Measurements from ENCODE around the gene KCTD21. TPM values are rescaled to one million over a fixed set of nuclear protein-coding genes. Genes with fewer than 3 reads are reported as not detected.
A peak's percentile ranks its signal among the peaks of the same experiment; 100 is the strongest.

The KCTD21 gene
- polyA plus RNA-seq, 1 experiment: 16.3 TPM

DNA sequence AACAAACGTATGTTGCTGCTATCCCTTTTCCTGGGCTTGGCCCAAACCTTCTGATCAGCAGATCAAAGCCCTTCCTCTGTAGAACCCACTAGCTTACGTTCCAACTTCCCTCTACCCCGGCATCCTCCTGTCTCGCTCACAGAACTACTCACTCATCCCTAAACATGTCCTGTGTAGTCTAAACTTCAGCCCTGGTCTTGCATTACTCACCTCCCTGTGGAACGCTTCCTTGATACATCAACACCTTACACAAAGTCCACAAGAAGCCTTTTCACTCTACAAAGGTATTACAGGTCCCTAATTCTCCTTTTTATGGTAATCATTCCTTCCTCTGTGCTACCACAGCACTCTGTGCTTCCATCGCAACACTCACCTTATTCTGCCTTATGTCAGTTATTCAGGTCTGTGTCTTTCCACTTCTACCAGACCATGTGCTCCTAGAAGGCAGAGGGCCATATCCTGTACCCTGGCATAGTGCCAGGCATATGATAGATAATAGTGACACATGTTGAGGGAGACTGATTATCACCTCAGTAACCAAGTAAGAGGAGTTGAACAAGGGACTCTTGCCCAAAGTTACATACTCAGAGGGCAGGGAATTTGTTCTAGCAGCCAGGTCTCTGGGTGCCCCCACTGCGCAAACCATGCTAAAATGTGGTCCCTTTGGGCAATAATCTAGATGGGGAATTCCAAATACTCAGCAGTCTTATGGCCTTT lies 41.9 kb upstream of the KCTD21 start:
- CTCF ChIA-PET: no interaction called here
- DNase-seq (ENCODE audit: low read depth): no peak

GRCh38 chr11:78229106-78229505 lies 40.7 kb upstream of the KCTD21 start:
- ChIA-PET POLR2A (no interaction called here), CTCF (interaction anchor here (1.1 to 5.1 kb wide), 7 partner anchors 11 to 336 kb away, joined by 3 to 47 read pairs (median 8); partner anchors contain the start of gene GAB2)

More for the DNA sequence above, 41.9 kb upstream of the KCTD21 start:
- Histone ChIP-seq H3K4me3 (ENCODE audit: low read depth, low read length) (no peak overlapping the region), H3K27me3 (ENCODE audit: control insufficient read depth, insufficient read depth, low read length) (no peaks in the 10 kb centered on the region), H3K36me3 (ENCODE audit: control insufficient read depth, insufficient read depth, low read length) (peaks cover 2% of the 10 kb centered on the region; the same call in 1 of the 2 replicates)
- TF ChIP-seq, protein P1, sequence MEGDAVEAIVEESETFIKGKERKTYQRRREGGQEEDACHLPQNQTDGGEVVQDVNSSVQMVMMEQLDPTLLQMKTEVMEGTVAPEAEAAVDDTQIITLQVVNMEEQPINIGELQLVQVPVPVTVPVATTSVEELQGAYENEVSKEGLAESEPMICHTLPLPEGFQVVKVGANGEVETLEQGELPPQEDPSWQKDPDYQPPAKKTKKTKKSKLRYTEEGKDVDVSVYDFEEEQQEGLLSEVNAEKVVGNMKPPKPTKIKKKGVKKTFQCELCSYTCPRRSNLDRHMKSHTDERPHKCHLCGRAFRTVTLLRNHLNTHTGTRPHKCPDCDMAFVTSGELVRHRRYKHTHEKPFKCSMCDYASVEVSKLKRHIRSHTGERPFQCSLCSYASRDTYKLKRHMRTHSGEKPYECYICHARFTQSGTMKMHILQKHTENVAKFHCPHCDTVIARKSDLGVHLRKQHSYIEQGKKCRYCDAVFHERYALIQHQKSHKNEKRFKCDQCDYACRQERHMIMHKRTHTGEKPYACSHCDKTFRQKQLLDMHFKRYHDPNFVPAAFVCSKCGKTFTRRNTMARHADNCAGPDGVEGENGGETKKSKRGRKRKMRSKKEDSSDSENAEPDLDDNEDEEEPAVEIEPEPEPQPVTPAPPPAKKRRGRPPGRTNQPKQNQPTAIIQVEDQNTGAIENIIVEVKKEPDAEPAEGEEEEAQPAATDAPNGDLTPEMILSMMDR (IDR thresholded peaks at IDR 0.05; ENCODE audit: insufficient read depth, low read depth, low read length): no peak
- POLR2A ChIA-PET: no interaction called here

GRCh38 chr11:78228467-78228866 lies 40.0 kb upstream of the KCTD21 start:
- no peak for DNase-seq (ENCODE audit: low read depth)
- Histone ChIP-seq H3K4me3 (ENCODE audit: low read depth, low read length) (no peak overlapping the region), H3K27me3 (ENCODE audit: control insufficient read depth, insufficient read depth, low read length) (no peaks in the 10 kb centered on the region), H3K36me3 (ENCODE audit: control insufficient read depth, insufficient read depth, low read length) (peaks cover 9% of the 10 kb centered on the region; the same call in 1 of the 2 replicates)
- CTCF ChIA-PET: interaction anchor here (0.8 to 5.1 kb wide), 16 partner anchors 10 to 418 kb away, joined by 3 to 47 read pairs (median 4); partner anchors contain the start of gene GAB2
- POLR2A ChIA-PET: no interaction called here
- TF ChIP-seq, protein P1 (IDR thresholded peaks at IDR 0.05; ENCODE audit: insufficient read depth, low read depth, low read length): peak; percentile 53

More at GRCh38 chr11:78229106-78229505, 40.7 kb upstream of the KCTD21 start:
- TF ChIP-seq, protein P1 (IDR thresholded peaks at IDR 0.05; ENCODE audit: insufficient read depth, low read depth, low read length): no peak
- peaks cover 9% of the 10 kb centered on the region; the same call in 1 of the 2 replicates for H3K36me3 ChIP-seq (ENCODE audit: control insufficient read depth, insufficient read depth, low read length)
- no peak overlapping the region for H3K4me3 ChIP-seq (ENCODE audit: low read depth, low read length)
- DNase-seq (ENCODE audit: low read depth): no peak
- no peaks in the 10 kb centered on the region for H3K27me3 ChIP-seq (ENCODE audit: control insufficient read depth, insufficient read depth, low read length)

DNA sequence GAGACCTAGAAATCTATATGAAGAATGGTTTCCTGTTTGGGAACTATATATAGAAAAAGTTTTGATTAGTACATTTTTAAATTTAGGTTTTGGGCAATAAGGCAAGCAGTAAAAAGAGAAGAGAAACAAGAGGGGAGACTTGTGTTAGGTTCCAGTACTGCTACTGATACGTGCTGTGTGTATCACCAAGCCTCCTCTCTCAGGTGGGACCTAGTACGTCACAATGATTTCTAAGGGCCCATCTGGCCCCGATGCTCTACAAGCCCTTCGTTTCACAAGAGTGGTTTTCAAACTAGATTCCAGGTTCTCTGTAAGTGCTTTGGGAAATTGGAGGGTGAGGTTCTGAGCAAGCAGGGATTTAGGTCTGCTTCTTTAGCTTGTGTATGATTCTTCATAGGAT lies 39.5 kb upstream of the KCTD21 start:
- Histone ChIP-seq H3K27me3 (ENCODE audit: control insufficient read depth, insufficient read depth, low read length) (no peaks in the 10 kb centered on the region), H3K36me3 (ENCODE audit: control insufficient read depth, insufficient read depth, low read length) (peaks cover 10% of the 10 kb centered on the region; the same call in 1 of the 2 replicates), H3K4me3 (ENCODE audit: low read depth, low read length) (no peak overlapping the region)
- no peak for DNase-seq (ENCODE audit: low read depth)
- ChIA-PET POLR2A (interaction anchor here (0.7 kb wide), 1 partner anchor 184 kb away, joined by 16 read pairs; no protein-coding TSS in a partner anchor), CTCF (interaction anchor here (0.8 to 5.1 kb wide), 16 partner anchors 10 to 418 kb away, joined by 3 to 47 read pairs (median 4); partner anchors contain the start of gene GAB2)
- TF ChIP-seq, protein P1 (IDR thresholded peaks at IDR 0.05; ENCODE audit: insufficient read depth, low read depth, low read length): no peak

Measured in BJ (cell line).